Neuronal stem cell (in vitro differentiated cells): ENCODE data around the gene DOCK8.

ENCODE experiments used
- DNase-seq: peaks from one replicate; pipeline ENCODE4 v3.0.0-alpha.2; 2013; ENCODE audit warnings: low spot score
- H2AFZ ChIP-seq: one replicate; pipeline ENCODE4 v1.6.1; 2013; ENCODE audit warnings: mild to moderate bottlenecking, low read length, inconsistent platforms
- H2AK5ac ChIP-seq: 2 replicates; pipeline ENCODE4 v1.6.1; 2013; ENCODE audit warnings: low read depth, mild to moderate bottlenecking, inconsistent platforms, low read length, moderate library complexity, mixed read lengths
- H2BK120ac ChIP-seq: 2 replicates; pipeline ENCODE4 v1.6.1; 2013; ENCODE audit warnings: low read depth, mild to moderate bottlenecking, inconsistent platforms, low read length, moderate library complexity, mixed read lengths
- H2BK12ac ChIP-seq: one replicate; pipeline ENCODE4 v1.6.1; 2013; ENCODE audit warnings: low read length, inconsistent platforms
- H2BK15ac ChIP-seq: 2 replicates; pipeline ENCODE4 v1.6.1; 2013; ENCODE audit warnings: mild to moderate bottlenecking, low read length, inconsistent platforms, mixed read lengths
- H2BK5ac ChIP-seq: one replicate; pipeline ENCODE4 v1.6.1; 2013; ENCODE audit warnings: inconsistent platforms, mild to moderate bottlenecking, low read length, moderate library complexity
- H3K14ac ChIP-seq: one replicate; pipeline ENCODE4 v1.6.1; 2013; ENCODE audit warnings: low read length, inconsistent platforms
- H3K18ac ChIP-seq: 2 replicates; pipeline ENCODE4 v1.6.1; 2013; ENCODE audit warnings: low read length, inconsistent platforms
- H3K23ac ChIP-seq: 2 replicates; pipeline ENCODE4 v1.6.1; 2013; ENCODE audit warnings: low read depth, mild to moderate bottlenecking, mixed read lengths, low read length, inconsistent platforms; ENCODE audit not compliant: poor library complexity
- H3K27ac ChIP-seq: replicated peaks from 3 replicates; pipeline ENCODE4 v1.5.1; 2013; ENCODE audit warnings: low read length, inconsistent platforms
- H3K27me3 ChIP-seq, 3 experiments: 2 replicates each; pipeline ENCODE4 v1.6.1; 2013; ENCODE audit warnings: low read length in 3 of 3, mild to moderate bottlenecking in 2 of 3, inconsistent platforms in 1 of 3, low read depth in 1 of 3, mixed read lengths in 1 of 3, moderate library complexity in 1 of 3; ENCODE audit not compliant: control insufficient read depth in 3 of 3, insufficient read depth in 3 of 3
- H3K36me3 ChIP-seq, 2 donors: replicated peaks in 1 of 2; 2 replicates each; pipeline ENCODE4 v1.6.1; 2013; ENCODE audit warnings: low read length in 2 of 2; ENCODE audit not compliant: control insufficient read depth in 2 of 2, insufficient read depth in 2 of 2
- H3K4ac ChIP-seq: 2 replicates; pipeline ENCODE4 v1.6.1; 2013; ENCODE audit warnings: inconsistent platforms, mild to moderate bottlenecking, low read length, moderate library complexity
- H3K4me1 ChIP-seq, 2 donors: 1 replicate in 1 of 2; 2 replicates in 1 of 2; pipeline ENCODE4 v1.6.1; 2013; ENCODE audit warnings: low read length in 2 of 2, low read depth in 1 of 2; ENCODE audit not compliant: control insufficient read depth in 2 of 2, insufficient read depth in 1 of 2
- H3K4me2 ChIP-seq: one replicate; pipeline ENCODE4 v1.6.1; 2013; ENCODE audit warnings: mild to moderate bottlenecking, low read length, inconsistent platforms; ENCODE audit not compliant: insufficient read depth, poor library complexity, severe bottlenecking
- H3K4me3 ChIP-seq, 2 donors: 2 replicates each; pipeline ENCODE4 v1.5.1; 2013; ENCODE audit warnings: low read length in 2 of 2, mild to moderate bottlenecking in 2 of 2, inconsistent platforms in 1 of 2, moderate library complexity in 1 of 2
- H3K79me1 ChIP-seq: one replicate; pipeline ENCODE4 v1.6.1; 2013; ENCODE audit warnings: low read depth, mild to moderate bottlenecking, inconsistent platforms, low read length, moderate library complexity
- H3K9ac ChIP-seq: one replicate; pipeline ENCODE4 v1.6.1; 2013; ENCODE audit warnings: mild to moderate bottlenecking, low read depth, low read length, inconsistent platforms; ENCODE audit not compliant: poor library complexity
- H3K9me3 ChIP-seq, 2 donors: replicated peaks in 1 of 2; 2 replicates each; pipeline versions ENCODE3 to v1.6.1; 2013; ENCODE audit warnings: low read length in 2 of 2, mild to moderate bottlenecking in 2 of 2, inconsistent platforms in 1 of 2, low read depth in 1 of 2, mixed read lengths in 1 of 2, moderate library complexity in 1 of 2; ENCODE audit not compliant: control insufficient read depth in 2 of 2, insufficient read depth in 1 of 2
- H4K8ac ChIP-seq: one replicate; pipeline ENCODE4 v1.6.1; 2013; ENCODE audit warnings: low read depth, mild to moderate bottlenecking, inconsistent platforms, low read length, moderate library complexity
- H4K91ac ChIP-seq: one replicate; pipeline ENCODE4 v1.6.1; 2013; ENCODE audit warnings: low read length, low read depth, mild to moderate bottlenecking, inconsistent platforms; ENCODE audit not compliant: poor library complexity
- WGBS, 2 donors: extraction: QIAGEN DNeasy Blood & Tissue Kit; methylation state at CpG; one replicate each; pipeline ENCODE4 v1.1.7; 2013; ENCODE audit warnings: missing lambda C conversion rate in 2 of 2, mixed read lengths in 1 of 2; ENCODE audit not compliant: insufficient read length in 2 of 2, insufficient replicate concordance in 1 of 2; ENCODE audit errors: extremely low coverage in 2 of 2; 5-methylcytosine and 5-hydroxymethylcytosine counted together

Gene DOCK8

GRCh38 chr9:259405-260404, 45.0 kb downstream of the DOCK8 start:
- Histone ChIP-seq H3K36me3 (no peaks in the 10 kb centered on the region), H3K4me3 (no peak overlapping the region), H3K14ac (no peak overlapping the region), H3K27me3 (peaks cover 0 to 3% (median 0%) of the 10 kb centered on the region in 3 experiments), H4K91ac (no peak overlapping the region), H2BK5ac (no peak overlapping the region), H2AFZ (no peak overlapping the region), H3K4me2 (no peak overlapping the region), H3K4me1 (no peaks in the 10 kb centered on the region), H2AK5ac (no peak overlapping the region), H3K9me3 (no peaks in the 10 kb centered on the region), H2BK15ac (no peak overlapping the region), H4K8ac (no peak overlapping the region), H3K79me1 (no peaks in the 10 kb centered on the region), H2BK12ac (no peak overlapping the region), H3K4ac (no peak overlapping the region), H3K27ac (no peak overlapping the region), H3K9ac (no peak overlapping the region), H3K23ac (no peak overlapping the region), H3K18ac (no peak overlapping the region), H2BK120ac (no peak overlapping the region)
- no CpG with 5 or more reads among the region's 2 CpGs for WGBS, 2 donors
- no peak for DNase-seq

GRCh38 chr9:264231-264630, 49.6 kb downstream of the DOCK8 start:
- DNase-seq, result no peak
- Histone ChIP-seq H2BK15ac (no peak overlapping the region), H3K4ac (no peak overlapping the region), H2AK5ac (no peak overlapping the region), H3K4me3 (no peak overlapping the region), H3K23ac (no peak overlapping the region), H3K27ac (no peak overlapping the region), H2BK120ac (no peak overlapping the region), H2AFZ (no peak overlapping the region), H3K4me1 (no peaks in the 10 kb centered on the region), H4K91ac (no peak overlapping the region), H3K79me1 (no peaks in the 10 kb centered on the region), H2BK12ac (no peak overlapping the region), H3K4me2 (no peak overlapping the region), H3K27me3 (peaks cover 0 to 3% (median 0%) of the 10 kb centered on the region in 3 experiments), H3K14ac (no peak overlapping the region), H3K18ac (no peak overlapping the region), H3K9ac (no peak overlapping the region), H3K36me3 (no peaks in the 10 kb centered on the region), H2BK5ac (no peak overlapping the region), H4K8ac (no peak overlapping the region), H3K9me3 (no peaks in the 10 kb centered on the region)
- no CpG with 5 or more reads among the region's 2 CpGs for WGBS, 2 donors

GRCh38 chr9:265209-265870, 50.7 kb downstream of the DOCK8 start:
- no peaks in the 10 kb centered on the region for H3K27me3 ChIP-seq
- no peak overlapping the region for H3K18ac ChIP-seq
- H2AFZ ChIP-seq, result no peak overlapping the region
- H3K4me1 ChIP-seq, result no peaks in the 10 kb centered on the region
- no peaks in the 10 kb centered on the region for H3K79me1 ChIP-seq
- no peak overlapping the region for H3K27ac ChIP-seq
- H2BK120ac ChIP-seq, result no peak overlapping the region
- H3K4me2 ChIP-seq, result no peak overlapping the region
- no CpG with 5 or more reads among the region's 7 CpGs for whole genome bisulfite sequencing, 2 donors
- DNase-seq, result no peak
- H3K36me3 ChIP-seq, result no peaks in the 10 kb centered on the region
- H3K9ac ChIP-seq, result no peak overlapping the region
- no peak overlapping the region for H2AK5ac ChIP-seq
- H4K8ac ChIP-seq, result no peak overlapping the region
- no peak overlapping the region for H3K4me3 ChIP-seq
- H3K14ac ChIP-seq, result no peak overlapping the region
- H2BK12ac ChIP-seq, result no peak overlapping the region
- H2BK5ac ChIP-seq, result no peak overlapping the region
- H3K23ac ChIP-seq, result no peak overlapping the region
- no peak overlapping the region for H3K4ac ChIP-seq
- H2BK15ac ChIP-seq, result no peak overlapping the region
- no peak overlapping the region for H4K91ac ChIP-seq
- H3K9me3 ChIP-seq, result no peaks in the 10 kb centered on the region

GRCh38 chr9:266228-266627, 51.6 kb downstream of the DOCK8 start:
- DNase-seq, result no peak
- Histone ChIP-seq H3K23ac (no peak overlapping the region), H3K79me1 (no peaks in the 10 kb centered on the region), H4K91ac (no peak overlapping the region), H3K27me3 (no peaks in the 10 kb centered on the region), H2BK15ac (no peak overlapping the region), H3K4ac (no peak overlapping the region), H3K18ac (no peak overlapping the region), H3K9ac (no peak overlapping the region), H3K9me3 (no peaks in the 10 kb centered on the region), H2BK5ac (no peak overlapping the region), H3K36me3 (no peaks in the 10 kb centered on the region), H2AFZ (no peak overlapping the region), H3K4me3 (no peak overlapping the region), H2BK12ac (no peak overlapping the region), H2BK120ac (no peak overlapping the region), H4K8ac (no peak overlapping the region), H3K27ac (no peak overlapping the region), H3K4me1 (no peaks in the 10 kb centered on the region), H3K4me2 (no peak overlapping the region), H3K14ac (no peak overlapping the region), H2AK5ac (no peak overlapping the region)
- WGBS, 2 donors, result no CpG with 5 or more reads among the region's 2 CpGs
